Left ventricle myocardium inferior (tissue), 1 donor: ENCODE results near the gene MEGF9. TPM values are rescaled to one million over a fixed set of nuclear protein-coding genes. Genes with fewer than 3 reads are reported as not detected.

ENCODE experiments used
- DNase-seq: peaks from one replicate; pipeline ENCODE4 v3.0.0-alpha.2; 2020
- H3K27ac ChIP-seq: fragments of 200-600 bp; replicated peaks from 2 replicates; pipeline ENCODE4 v1.8.0; 2021
- H3K27me3 ChIP-seq: fragments of 200-600 bp; 2 replicates; pipeline ENCODE4 v1.8.0; 2021; ENCODE audit warnings: low read depth
- H3K36me3 ChIP-seq: fragments of 200-600 bp; 2 replicates; pipeline ENCODE4 v1.8.0; 2021
- H3K4me1 ChIP-seq: fragments of 200-600 bp; 2 replicates; pipeline ENCODE4 v1.8.0; 2021
- H3K4me3 ChIP-seq: fragments of 200-600 bp; 2 replicates; pipeline ENCODE4 v1.8.0; 2021; ENCODE audit warnings: mild to moderate bottlenecking, moderate library complexity
- H3K9me3 ChIP-seq: fragments of 200-600 bp; replicated peaks from 2 replicates; pipeline ENCODE4 v1.8.0; 2021
- intact Hi-C: fragments of 100-400 bp; cut with micrococcal nuclease; formaldehyde crosslinking; loops from one replicate; pipeline ENCODE4 v1.11.0; 2022
- total RNA-seq: library from RNA; stranded (reverse); fragmentation: NEBNext Ultra II Directional; extraction: Animal tissue kit (Norgen Biotek cat#: 25700); gene quantifications from one replicate; pipeline ENCODE4 v1.2.1, GENCODE V29; 2021
- TF ChIP-seq, protein P1 (sequence below): fragments of 200-600 bp; IDR thresholded peaks from 2 replicates; pipeline ENCODE4 v1.8.0; 2021; ENCODE audit warnings: antibody characterized with exemption, mild to moderate bottlenecking, borderline replicate concordance
- donor health status: DM: no; HTN: yes; CAD: no; lungs with severe emphysema.

Gene MEGF9
- total RNA-seq, 1 donor from 2014 or later = 5.1 TPM

DNA sequence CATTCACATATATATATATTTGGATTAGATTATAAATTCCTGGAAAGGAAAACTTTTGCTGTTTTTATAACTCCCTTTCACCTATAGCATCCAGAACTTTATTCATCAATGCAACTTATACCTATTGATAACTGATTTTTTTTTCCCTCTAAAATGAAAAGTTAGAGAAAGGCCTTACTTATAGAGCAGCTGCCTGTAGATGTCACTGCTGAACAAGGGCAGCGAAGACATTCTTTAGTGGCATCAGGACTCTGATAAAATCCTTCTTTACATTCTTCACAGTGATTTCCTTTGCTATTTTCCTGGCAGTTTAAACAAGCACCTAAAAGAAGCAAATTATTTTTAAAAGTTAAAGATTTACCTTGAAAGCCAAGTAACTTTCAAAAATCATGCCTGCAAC lies 102.1 kb downstream of the MEGF9 start:
- no peak overlapping the region for H3K4me3 ChIP-seq
- peaks cover 5% of the 10 kb centered on the region for H3K4me1 ChIP-seq
- H3K36me3 ChIP-seq = peaks cover 6% of the 10 kb centered on the region
- no peaks in the 10 kb centered on the region for H3K9me3 ChIP-seq
- TF ChIP-seq, protein P1, sequence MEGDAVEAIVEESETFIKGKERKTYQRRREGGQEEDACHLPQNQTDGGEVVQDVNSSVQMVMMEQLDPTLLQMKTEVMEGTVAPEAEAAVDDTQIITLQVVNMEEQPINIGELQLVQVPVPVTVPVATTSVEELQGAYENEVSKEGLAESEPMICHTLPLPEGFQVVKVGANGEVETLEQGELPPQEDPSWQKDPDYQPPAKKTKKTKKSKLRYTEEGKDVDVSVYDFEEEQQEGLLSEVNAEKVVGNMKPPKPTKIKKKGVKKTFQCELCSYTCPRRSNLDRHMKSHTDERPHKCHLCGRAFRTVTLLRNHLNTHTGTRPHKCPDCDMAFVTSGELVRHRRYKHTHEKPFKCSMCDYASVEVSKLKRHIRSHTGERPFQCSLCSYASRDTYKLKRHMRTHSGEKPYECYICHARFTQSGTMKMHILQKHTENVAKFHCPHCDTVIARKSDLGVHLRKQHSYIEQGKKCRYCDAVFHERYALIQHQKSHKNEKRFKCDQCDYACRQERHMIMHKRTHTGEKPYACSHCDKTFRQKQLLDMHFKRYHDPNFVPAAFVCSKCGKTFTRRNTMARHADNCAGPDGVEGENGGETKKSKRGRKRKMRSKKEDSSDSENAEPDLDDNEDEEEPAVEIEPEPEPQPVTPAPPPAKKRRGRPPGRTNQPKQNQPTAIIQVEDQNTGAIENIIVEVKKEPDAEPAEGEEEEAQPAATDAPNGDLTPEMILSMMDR = no peak
- no peak overlapping the region for H3K27ac ChIP-seq
- DNase-seq = no peak
- intact Hi-C loops = no loop called here
- H3K27me3 ChIP-seq = no peaks in the 10 kb centered on the region

DNA sequence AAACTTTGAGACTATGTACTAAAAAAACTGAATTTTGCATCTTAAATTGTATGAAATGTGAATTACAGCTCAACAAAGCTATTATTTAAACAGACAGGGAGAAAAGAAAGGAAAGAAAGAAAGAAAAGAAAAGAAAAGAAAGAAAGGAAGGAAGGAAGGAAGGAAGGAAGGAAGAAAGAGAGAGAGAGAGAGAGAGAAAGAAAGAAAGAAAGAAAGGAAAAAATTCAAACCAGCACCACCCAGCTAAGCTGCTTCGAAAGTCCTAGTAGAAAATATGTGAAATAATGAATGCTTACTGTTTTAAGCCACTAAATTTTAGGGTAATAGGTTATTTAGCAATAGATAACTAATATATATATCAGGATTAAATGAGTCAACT lies 102.6 kb downstream of the MEGF9 start:
- peaks cover 11% of the 10 kb centered on the region for H3K36me3 ChIP-seq
- no peaks in the 10 kb centered on the region for H3K27me3 ChIP-seq
- no peak overlapping the region for H3K4me3 ChIP-seq
- no peak overlapping the region for H3K27ac ChIP-seq
- DNase-seq = no peak
- peaks cover 5% of the 10 kb centered on the region for H3K4me1 ChIP-seq
- intact Hi-C loops = no loop called here
- TF ChIP-seq, protein P1 = no peak
- no peaks in the 10 kb centered on the region for H3K9me3 ChIP-seq

DNA sequence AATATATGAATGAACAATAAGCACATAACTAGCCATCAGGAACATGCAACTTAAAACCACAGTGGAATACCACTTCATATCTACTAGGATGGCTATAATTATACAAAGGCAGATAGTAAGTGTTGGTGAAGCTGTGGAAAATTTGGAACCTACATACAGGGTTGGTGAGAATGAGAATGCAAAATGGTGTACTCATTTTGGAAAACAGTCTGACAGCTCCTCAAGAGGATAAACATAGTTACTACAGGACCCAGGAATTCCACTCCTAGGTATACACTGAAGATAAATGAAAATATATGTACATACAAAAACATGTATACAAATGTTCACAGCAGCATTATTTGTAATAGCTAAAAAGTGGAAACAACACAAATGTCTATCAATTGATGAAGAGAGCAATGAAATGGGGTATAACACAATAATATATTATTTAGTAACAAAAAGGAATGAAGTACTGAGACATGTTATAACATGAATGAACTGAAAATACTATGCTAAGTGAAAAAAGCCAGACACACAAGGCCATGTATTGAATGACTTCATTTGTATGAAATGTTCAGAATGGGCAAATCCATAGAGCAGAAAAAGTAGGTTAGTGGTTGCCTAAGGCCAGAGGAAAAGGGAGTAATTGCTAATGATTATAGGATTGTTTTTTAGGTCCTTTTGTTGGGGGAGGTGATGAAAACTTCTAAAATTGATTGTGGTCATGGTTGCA lies 103.1 kb downstream of the MEGF9 start:
- no peak overlapping the region for H3K4me3 ChIP-seq
- intact Hi-C loops = no loop called here
- H3K4me1 ChIP-seq = peaks cover 5% of the 10 kb centered on the region
- H3K27ac ChIP-seq = no peak overlapping the region
- no peak for DNase-seq
- H3K27me3 ChIP-seq = no peaks in the 10 kb centered on the region
- H3K9me3 ChIP-seq = no peaks in the 10 kb centered on the region
- TF ChIP-seq, protein P1 = peak; percentile 48
- H3K36me3 ChIP-seq = peaks cover 17% of the 10 kb centered on the region

DNA sequence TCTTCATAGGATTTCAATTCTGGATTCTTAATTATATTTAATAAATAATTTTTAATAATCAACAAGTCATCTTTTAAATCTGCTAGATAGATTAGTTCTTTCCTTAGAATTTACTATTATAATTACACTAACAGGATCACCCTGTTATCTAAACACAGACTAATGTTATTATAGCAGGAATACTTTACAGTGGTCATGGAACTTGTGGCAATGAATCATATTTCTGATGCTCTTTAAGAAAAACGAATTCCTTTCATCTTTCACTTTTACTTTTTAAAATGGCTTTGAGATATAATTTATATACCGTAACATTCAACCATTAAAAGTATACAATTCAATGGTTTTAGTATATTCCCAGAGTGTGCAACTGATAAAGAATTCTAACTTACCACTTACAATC lies 104.6 kb downstream of the MEGF9 start:
- peaks cover 5% of the 10 kb centered on the region for H3K4me1 ChIP-seq
- intact Hi-C loops = no loop called here
- DNase-seq = no peak
- H3K9me3 ChIP-seq = no peaks in the 10 kb centered on the region
- no peak overlapping the region for H3K4me3 ChIP-seq
- TF ChIP-seq, protein P1 = no peak
- no peak overlapping the region for H3K27ac ChIP-seq
- no peaks in the 10 kb centered on the region for H3K27me3 ChIP-seq
- H3K36me3 ChIP-seq = peaks cover 31% of the 10 kb centered on the region

DNA sequence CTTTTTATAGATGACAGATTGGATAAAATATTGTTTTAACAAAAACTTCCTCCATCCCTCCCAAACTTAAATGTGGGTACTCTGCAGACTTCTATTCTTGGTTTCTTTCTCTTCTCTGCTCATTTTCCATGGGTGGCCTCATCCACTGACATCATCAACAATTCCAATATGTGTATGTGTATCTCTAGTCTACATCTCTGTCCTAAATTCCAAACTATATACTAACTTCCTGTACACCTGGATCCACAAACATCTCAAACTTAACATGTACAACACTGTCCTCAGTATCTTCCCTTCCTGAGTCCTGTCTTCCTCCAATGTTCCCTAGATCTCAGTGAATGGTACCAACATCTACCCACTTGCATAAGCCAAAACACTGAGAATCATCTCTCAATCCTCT lies 105.8 kb downstream of the MEGF9 start:
- Histone ChIP-seq H3K4me3 (no peak overlapping the region), H3K27ac (no peak overlapping the region), H3K4me1 (peaks cover 5% of the 10 kb centered on the region), H3K9me3 (no peaks in the 10 kb centered on the region), H3K27me3 (no peaks in the 10 kb centered on the region), H3K36me3 (peaks cover 32% of the 10 kb centered on the region)
- TF ChIP-seq, protein P1 = no peak
- intact Hi-C loops = no loop called here
- DNase-seq = no peak
